PC-9 (cell line): ENCODE measurements around the gene FPGS. TPM values are rescaled to one million over a fixed set of nuclear protein-coding genes. Genes with fewer than 3 reads are reported as not detected.

ENCODE experiments used
- BruUV-seq: library from RNA; stranded (reverse); fragments of 400-500 nt; replicated peaks from 2 replicates; lab custom pipeline; 2021; lab: Mats Ljungman, UMichigan
- CTCF ChIA-PET: fragments of 300-600 bp; sonication (Branson Sonifier 250); formaldehyde crosslinking; loops from one replicate; lab custom pipeline; 2022; ENCODE audit warnings: antibody characterized with exemption; lab: Charles Lee
- POLR2A ChIA-PET: fragments of 300-600 bp; sonication (Branson Sonifier 250); formaldehyde crosslinking; loops from one replicate; lab custom pipeline; 2022; ENCODE audit warnings: antibody characterized with exemption; ENCODE audit not compliant: unreplicated experiment; lab: Charles Lee
- DNase-seq, 2 experiments: peaks; one replicate each; pipeline versions ENCODE4 v3.0.0 to v3.0.0-alpha.2; 2015 to 2022; ENCODE audit warnings: mixed read lengths in 1 of 2
- H2AFZ ChIP-seq: fragments of 200-600 bp; sonication (generic); 2 replicates; pipeline ENCODE4 v1.8.1; 2017; ENCODE audit warnings: antibody characterized with exemption
- H3F3A ChIP-seq: fragments of 200-600 bp; sonication (generic); 2 replicates; pipeline ENCODE4 v1.8.1; 2017; ENCODE audit warnings: antibody characterized with exemption, mild to moderate bottlenecking, low read depth; ENCODE audit not compliant: insufficient read depth
- H3K27ac ChIP-seq: fragments of 200-600 bp; sonication (generic); 2 replicates; pipeline ENCODE4 v1.6.1; 2016; ENCODE audit warnings: mixed run types
- H3K27me3 ChIP-seq: fragments of 200-600 bp; sonication (generic); 2 replicates; pipeline ENCODE4 v1.6.1; 2016; ENCODE audit warnings: low read depth, mixed run types; ENCODE audit not compliant: insufficient read depth
- H3K36me3 ChIP-seq: fragments of 200-600 bp; sonication (generic); 2 replicates; pipeline ENCODE4 v1.6.1; 2016; ENCODE audit warnings: low read depth, mixed run types
- H3K4me1 ChIP-seq: fragments of 200-600 bp; sonication (generic); replicated peaks from 2 replicates; pipeline ENCODE4 v1.6.1; 2016; ENCODE audit warnings: mixed run types; ENCODE audit not compliant: insufficient read depth
- H3K4me2 ChIP-seq: fragments of 200-600 bp; sonication (generic); 2 replicates; pipeline ENCODE4 v1.6.1; 2017; ENCODE audit warnings: mixed run types
- H3K4me3 ChIP-seq: fragments of 200-600 bp; sonication (generic); 2 replicates; pipeline ENCODE4 v1.6.1; 2016; ENCODE audit warnings: mixed run types
- H3K79me2 ChIP-seq: fragments of 200-600 bp; sonication (generic); 2 replicates; pipeline ENCODE4 v1.6.1; 2017; ENCODE audit warnings: low read depth, mixed run types
- H3K9me2 ChIP-seq: fragments of 200-600 bp; sonication (generic); 2 replicates; pipeline ENCODE4 v1.8.1; 2017; ENCODE audit warnings: mild to moderate bottlenecking; ENCODE audit not compliant: insufficient read depth
- H3K9me3 ChIP-seq: fragments of 200-600 bp; sonication (generic); 2 replicates; pipeline ENCODE4 v1.8.1; 2016; ENCODE audit warnings: low read depth; ENCODE audit not compliant: insufficient read depth
- H4K20me1 ChIP-seq: fragments of 200-600 bp; sonication (generic); 2 replicates; pipeline ENCODE4 v1.8.1; 2017; ENCODE audit not compliant: insufficient read depth
- CTCF ChIP-seq: fragments of 200-600 bp; sonication (generic); conservative IDR thresholded peaks from 2 replicates; pipeline ENCODE4 v1.6.1; 2017; ENCODE audit warnings: mixed run types, antibody characterized with exemption, mild to moderate bottlenecking, moderate library complexity
- EZH2 ChIP-seq: fragments of 200-600 bp; sonication (generic); IDR thresholded peaks from 2 replicates; pipeline ENCODE4 v1.8.0; 2017; ENCODE audit warnings: antibody characterized with exemption, low read depth
- intact Hi-C: fragments of 100-400 bp; cut with micrococcal nuclease; formaldehyde crosslinking; loops from one replicate; pipeline ENCODE4 v1.10.0; 2022; ENCODE audit not compliant: unreplicated experiment
- total RNA-seq: library from RNA; stranded (reverse); gene quantifications from 2 replicates; pipeline ENCODE4 v1.2.3, GENCODE V29; 2021

The FPGS gene
- total RNA-seq, 1 experiment from 2014 or later: 152 TPM

GRCh38 chr9:127809002-127809539 lies 6.4 kb downstream of the FPGS start:
- H3K27me3 ChIP-seq: no peaks in the 10 kb centered on the region
- no peaks in the 10 kb centered on the region for H3K9me2 ChIP-seq
- BruUV-seq: no TSS peak
- peaks cover 29% of the 10 kb centered on the region for H3K79me2 ChIP-seq
- CTCF ChIA-PET: no interaction called here
- H4K20me1 ChIP-seq: peaks cover 26% of the 10 kb centered on the region
- H3K9me3 ChIP-seq: no peaks in the 10 kb centered on the region
- no peak for DNase-seq
- POLR2A ChIA-PET: no interaction called here
- no peak overlapping the region for H3K4me3 ChIP-seq
- peaks cover 31% of the 10 kb centered on the region for H3F3A ChIP-seq
- H3K36me3 ChIP-seq: peaks cover 45% of the 10 kb centered on the region
- no peak overlapping the region for H3K4me2 ChIP-seq
- no peak overlapping the region for H3K27ac ChIP-seq
- TF ChIP-seq CTCF: no peak
- TF ChIP-seq EZH2: no peak
- intact Hi-C loops: no loop called here
- H2AFZ ChIP-seq: no peak overlapping the region
- H3K4me1 ChIP-seq: peaks cover 13% of the 10 kb centered on the region

- Histone ChIP-seq H3K79me2 (peaks cover 22% of the 10 kb centered on the region), H3K4me3 (no peak overlapping the region), H2AFZ (no peak overlapping the region), H3K9me2 (no peaks in the 10 kb centered on the region), H3F3A (peaks cover 24% of the 10 kb centered on the region; the same call in 1 of the 2 replicates), H3K36me3 (peaks cover 42% of the 10 kb centered on the region), H3K4me2 (no peak overlapping the region), H3K27ac (no peak overlapping the region), H4K20me1 (peaks cover 22% of the 10 kb centered on the region; the same call in 1 of the 2 replicates), H3K4me1 (peaks cover 6% of the 10 kb centered on the region), H3K9me3 (no peaks in the 10 kb centered on the region), H3K27me3 (no peaks in the 10 kb centered on the region)
- ChIA-PET CTCF (no interaction called here), POLR2A (no interaction called here)
- DNase-seq: no peak
- no peak for TF ChIP-seq EZH2
- no peak for TF ChIP-seq CTCF
- no TSS peak for BruUV-seq
- intact Hi-C loops: no loop called here
Measured at GRCh38 chr9:127809540-127810377, 7.1 kb downstream of the FPGS start.

- POLR2A ChIA-PET: no interaction called here
- H4K20me1 ChIP-seq: peaks cover 22% of the 10 kb centered on the region; the same call in 1 of the 2 replicates
- no peaks in the 10 kb centered on the region for H3K4me1 ChIP-seq
- TF ChIP-seq CTCF (no peak), EZH2 (no peak)
- H3K4me2 ChIP-seq: no peak overlapping the region
- no peaks in the 10 kb centered on the region for H3K27me3 ChIP-seq
- no peak for DNase-seq
- CTCF ChIA-PET: no interaction called here
- H3K27ac ChIP-seq: no peak overlapping the region
- H2AFZ ChIP-seq: no peak overlapping the region
- peaks cover 19% of the 10 kb centered on the region; the same call in 1 of the 2 replicates for H3F3A ChIP-seq
- H3K4me3 ChIP-seq: no peak overlapping the region
- H3K9me2 ChIP-seq: no peaks in the 10 kb centered on the region
- peaks cover 14% of the 10 kb centered on the region for H3K79me2 ChIP-seq
- intact Hi-C loops: no loop called here
- H3K9me3 ChIP-seq: no peaks in the 10 kb centered on the region
- no TSS peak for BruUV-seq
- H3K36me3 ChIP-seq: peaks cover 34% of the 10 kb centered on the region; the same call in 1 of the 2 replicates
Measured at GRCh38 chr9:127810378-127811187, 7.9 kb downstream of the FPGS start.
